Body of pancreas (tissue), 4 donors: ENCODE measurements around the gene CHN1.

ENCODE experiments used
- POLR2A ChIP-seq, 3 donors: fragments of 450-650 bp; IDR thresholded peaks; one replicate each; pipeline ENCODE4 v1.6.1; 2016; ENCODE audit warnings: antibody characterized with exemption in 3 of 3, mild to moderate bottlenecking in 2 of 3
- TF ChIP-seq, protein P1 (sequence below), 7 experiments: fragments of 450-650 bp in 4 of 7; fragments of 200-600 bp in 3 of 7; sonication (generic) in 3 of 7; IDR thresholded peaks; one replicate each; pipeline ENCODE4 v1.5.1; 2016 to 2019; ENCODE audit warnings: antibody characterized with exemption in 7 of 7

GRCh38 chr2:174756743-174757142 is 248.4 kb downstream of the CHN1 start:
- TF ChIP-seq, protein P1, sequence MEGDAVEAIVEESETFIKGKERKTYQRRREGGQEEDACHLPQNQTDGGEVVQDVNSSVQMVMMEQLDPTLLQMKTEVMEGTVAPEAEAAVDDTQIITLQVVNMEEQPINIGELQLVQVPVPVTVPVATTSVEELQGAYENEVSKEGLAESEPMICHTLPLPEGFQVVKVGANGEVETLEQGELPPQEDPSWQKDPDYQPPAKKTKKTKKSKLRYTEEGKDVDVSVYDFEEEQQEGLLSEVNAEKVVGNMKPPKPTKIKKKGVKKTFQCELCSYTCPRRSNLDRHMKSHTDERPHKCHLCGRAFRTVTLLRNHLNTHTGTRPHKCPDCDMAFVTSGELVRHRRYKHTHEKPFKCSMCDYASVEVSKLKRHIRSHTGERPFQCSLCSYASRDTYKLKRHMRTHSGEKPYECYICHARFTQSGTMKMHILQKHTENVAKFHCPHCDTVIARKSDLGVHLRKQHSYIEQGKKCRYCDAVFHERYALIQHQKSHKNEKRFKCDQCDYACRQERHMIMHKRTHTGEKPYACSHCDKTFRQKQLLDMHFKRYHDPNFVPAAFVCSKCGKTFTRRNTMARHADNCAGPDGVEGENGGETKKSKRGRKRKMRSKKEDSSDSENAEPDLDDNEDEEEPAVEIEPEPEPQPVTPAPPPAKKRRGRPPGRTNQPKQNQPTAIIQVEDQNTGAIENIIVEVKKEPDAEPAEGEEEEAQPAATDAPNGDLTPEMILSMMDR (IDR thresholded peaks at IDR 0.05) = no peak
- no peak for TF ChIP-seq POLR2A (IDR thresholded peaks at IDR 0.05)
